Measurements from ENCODE around the gene ZKSCAN1.

Gene ZKSCAN1

GRCh38 chr7:100081535-100082102 is 66.2 kb downstream of the ZKSCAN1 start, which contains the start of gene ZNF3:
Gene ZNF3, minus strand, starts transcription at chr7:100081723. Its CDS starts 4,366 bp downstream, at chr7:100077357.
- peak; percentile 98 for DNase-seq (ENCODE audit: low read depth)

GRCh38 chr7:100082978-100083377 is 67.6 kb downstream of the ZKSCAN1 start:
- DNase-seq (ENCODE audit: low read depth): no peak

- DNase-seq (ENCODE audit: low read depth): no peak
Observed at GRCh38 chr7:100085515-100085914, 70.1 kb downstream of the ZKSCAN1 start.

GRCh38 chr7:100087055-100087750 is 71.8 kb downstream of the ZKSCAN1 start:
- DNase-seq (ENCODE audit: low read depth): no peak

GRCh38 chr7:100088095-100088620 is 72.8 kb downstream of the ZKSCAN1 start:
- no peak for DNase-seq (ENCODE audit: low read depth)

GRCh38 chr7:100088621-100089457 is 73.4 kb downstream of the ZKSCAN1 start, which contains the start of gene COPS6:
Gene COPS6, plus strand, starts transcription at chr7:100088969. Its CDS starts 22 bp downstream, at chr7:100088991.
- peak; percentile 83 for DNase-seq (ENCODE audit: low read depth)

GRCh38 chr7:100089458-100090196 is 74.2 kb downstream of the ZKSCAN1 start:
- DNase-seq (ENCODE audit: low read depth): no peak

GRCh38 chr7:100090527-100091410 is 75.4 kb downstream of the ZKSCAN1 start:
- DNase-seq (ENCODE audit: low read depth): no peak
